GM18951 (cell line): ENCODE measurements around the gene WBP11.
"Not testable (repeated sequence)": the region's sequence is repeated elsewhere in the genome, so short reads cannot be mapped to it uniquely, and the experiment has no call there.

Experiments used
- POLR2A ChIP-seq: IDR thresholded peaks from 4 replicates; pipeline ENCODE4 v1.6.1; 2011; ENCODE audit warnings: mild to moderate bottlenecking; ENCODE audit not compliant: insufficient read length, insufficient read depth; ENCODE audit errors: extremely low read depth
- in situ Hi-C: fragments of 300-500 bp; cut with MboI; formaldehyde crosslinking; loops from one replicate; pipeline ENCODE4 v1.12.0; 2022; ENCODE audit warnings: low sequenced_read_pairs, mixed read lengths, inconsistent platforms; ENCODE audit not compliant: unreplicated experiment

The WBP11 gene

GRCh38 chr12:14743061-14743460 lies 60.2 kb downstream of the WBP11 start:
- in situ Hi-C loops: no loop called here
- no peak for TF ChIP-seq POLR2A

- no peak for TF ChIP-seq POLR2A
Measured at GRCh38 chr12:14741942-14742341, 61.3 kb downstream of the WBP11 start.

GRCh38 chr12:14741153-14741552 lies 62.1 kb downstream of the WBP11 start:
- TF ChIP-seq POLR2A: no peak
- in situ Hi-C loops: no loop called here

More at GRCh38 chr12:14741942-14742341, 61.3 kb downstream of the WBP11 start:
- in situ Hi-C loops: no loop called here

GRCh38 chr12:14736441-14736840 lies 66.8 kb downstream of the WBP11 start:
- in situ Hi-C loops: not testable (repeated sequence)
